Astrocyte of the spinal cord (primary cell): ENCODE results near the gene PSTK.

Source experiments
- DNase-seq: peaks from one replicate; pipeline ENCODE4 v3.0.0; 2011; ENCODE audit warnings: low read depth, low spot score
- H3K4me3 ChIP-seq: 2 replicates; pipeline ENCODE4 v1.5.1; 2011; ENCODE audit warnings: low read depth, mild to moderate bottlenecking, low read length, moderate library complexity
- CTCF ChIP-seq: IDR thresholded peaks from 2 replicates; pipeline ENCODE4 v1.5.1; 2012; ENCODE audit warnings: low read depth, mild to moderate bottlenecking, low read length, inconsistent platforms
- in situ Hi-C: cut with HindIII; loops from 2 replicates; pipeline ENCODE4 v1.10.0; 2017; ENCODE audit warnings: low sequenced_read_pairs

PSTK gene

GRCh38 chr10:123017421-123018165 is 37.4 kb downstream of the PSTK start:
- H3K4me3 ChIP-seq: no peak overlapping the region
- in situ Hi-C loops: no loop called here
- DNase-seq: no peak
- TF ChIP-seq CTCF: no peak

GRCh38 chr10:123018531-123018930 is 38.3 kb downstream of the PSTK start:
- DNase-seq: no peak
- in situ Hi-C loops: no loop called here
- TF ChIP-seq CTCF: no peak
- H3K4me3 ChIP-seq: no peak overlapping the region

- DNase-seq: no peak
- in situ Hi-C loops: no loop called here
- TF ChIP-seq CTCF: no peak
- no peak overlapping the region for H3K4me3 ChIP-seq
Observed at GRCh38 chr10:123019264-123019663, 39.1 kb downstream of the PSTK start.

GRCh38 chr10:123019941-123020703 is 39.9 kb downstream of the PSTK start:
- H3K4me3 ChIP-seq: no peak overlapping the region
- no peak for DNase-seq
- TF ChIP-seq CTCF: no peak
- in situ Hi-C loops: no loop called here

- DNase-seq: peak; percentile 14
- no peak overlapping the region for H3K4me3 ChIP-seq
- TF ChIP-seq CTCF: peak; percentile 53
- in situ Hi-C loops: no loop called here
Observed at GRCh38 chr10:123021517-123021916, 41.3 kb downstream of the PSTK start.

GRCh38 chr10:123024540-123024939 is 44.3 kb downstream of the PSTK start:
- H3K4me3 ChIP-seq: no peak overlapping the region
- in situ Hi-C loops: no loop called here

More at GRCh38 chr10:123024540-123024939, 44.3 kb downstream of the PSTK start:
- no peak for TF ChIP-seq CTCF
- no peak for DNase-seq
